Measurements from ENCODE around the gene SOD2. TPM values are rescaled to one million over a fixed set of nuclear protein-coding genes. Genes with fewer than 3 reads are reported as not detected.
"Not testable (repeated sequence)": the region's sequence is repeated elsewhere in the genome, so short reads cannot be mapped to it uniquely, and the experiment has no call there.

The SOD2 gene
- total and polyA plus RNA-seq, 11 donors = 263 to 1,000 (median 737) TPM

DNA sequence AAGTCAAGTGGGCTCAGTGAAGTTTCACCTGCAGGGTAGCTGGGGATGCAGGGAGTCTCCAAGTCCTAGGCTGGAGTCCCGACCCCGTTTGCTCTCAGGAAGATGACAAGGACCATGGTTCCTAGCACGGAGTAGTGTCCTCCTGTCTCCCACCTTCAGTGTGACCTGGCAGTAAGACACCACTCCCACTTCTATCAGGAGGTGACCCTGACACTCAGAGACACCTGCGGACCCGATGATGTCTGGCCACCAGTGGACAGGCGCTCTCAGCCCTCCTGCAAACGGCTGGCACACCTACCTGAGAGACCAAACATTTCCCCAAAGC, 1.1 kb downstream of the SOD2 start:
- TF ChIP-seq CTCF (IDR thresholded peaks at IDR 0.05) = no peak
- TF ChIP-seq POLR2A (IDR thresholded peaks at IDR 0.05) = no peak
- Histone ChIP-seq H3K27me3 (no peaks in the 10 kb centered on the region), H3K9me3 (no peaks in the 10 kb centered on the region), H3K36me3 (peaks cover 0 to 47% (median 29%) of the 10 kb centered on the region in 9 donors), H3K4me3 (peak overlapping the region; percentile 68 to 100 (median 92)), H3K27ac (peak overlapping the region; percentile 91 to 100 (median 98)), H3K4me1 (peaks cover 0 to 63% (median 40%) of the 10 kb centered on the region in 12 donors)
- no peak for DNase-seq
- ATAC-seq = no peak
- intact Hi-C loops (cut with DNase I) = loop anchor here (1.0 to 10.0 kb wide), 13 partner anchors 35 to 253 kb away; partner anchors contain the start of genes TCP1 (in 7 of the 10), WTAP (in 4 of the 10), ACAT2 (in 3 of the 10) and MRPL18 (in 2 of the 10)
- 24 to 28% (median 26%) methylated on average over 7 of the region's 7 CpGs for WGBS, 4 donors

DNA sequence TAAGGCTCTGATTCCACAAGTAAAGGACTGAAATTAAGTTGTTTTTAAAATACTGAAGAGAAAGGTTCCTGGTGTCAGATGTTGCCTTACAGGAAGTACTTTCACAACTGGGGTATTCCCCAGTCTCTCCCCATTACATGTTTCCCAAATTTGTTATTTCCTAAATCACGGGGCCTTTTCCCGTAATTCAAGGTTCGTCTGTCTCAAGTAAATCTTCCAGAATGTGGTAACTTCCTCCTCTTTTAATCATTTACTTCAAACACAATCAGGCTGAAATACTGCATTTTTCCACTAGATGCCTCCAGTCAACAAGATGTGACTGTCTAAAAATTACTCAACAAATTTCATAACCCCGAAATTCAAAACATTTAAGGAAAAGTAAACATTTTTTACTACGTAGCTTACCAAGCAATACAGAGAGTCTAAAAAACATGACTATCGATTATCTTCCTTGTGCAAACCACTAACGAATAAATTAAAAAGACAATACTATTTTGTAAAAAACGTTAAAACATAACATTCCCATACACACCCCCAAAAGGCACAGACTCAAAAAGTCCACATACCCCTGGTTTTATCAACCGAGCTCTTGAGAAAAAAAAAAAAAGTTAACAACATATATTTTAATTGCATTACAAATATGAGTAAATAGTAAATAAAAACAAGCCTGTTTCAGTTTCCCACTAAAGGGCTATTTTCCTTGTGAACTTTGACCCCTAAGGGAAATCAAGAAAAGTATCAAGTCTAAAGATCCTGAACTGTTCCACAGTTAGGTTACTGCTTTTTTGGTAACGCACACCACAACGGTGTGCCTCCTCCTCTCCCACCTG, 1.7 kb downstream of the SOD2 start:
- Histone ChIP-seq H3K27ac (peak overlapping the region in 11 of 12 donors; percentile 14 to 100 (median 97)), H3K9me3 (no peaks in the 10 kb centered on the region), H3K4me1 (peaks cover 0 to 68% (median 40%) of the 10 kb centered on the region in 12 donors), H3K27me3 (no peaks in the 10 kb centered on the region), H3K36me3 (peaks cover 0 to 53% (median 35%) of the 10 kb centered on the region in 9 donors), H3K4me3 (peak overlapping the region; percentile 68 to 100 (median 92))
- TF ChIP-seq POLR2A (IDR thresholded peaks at IDR 0.05) (no peak), CTCF (IDR thresholded peaks at IDR 0.05) (peak; percentile 57 to 86 (median 76))
- intact Hi-C loops (cut with DNase I) = loop anchor here in 6 of 10 donors (5.0 to 10.0 kb wide), 7 partner anchors 36 to 253 kb away; partner anchors contain the start of genes TCP1 (in 3 of the 6), ACAT2 (in 2 of the 6) and WTAP (in 1 of the 6)
- ATAC-seq (no peak), DNase-seq (peak in 1 of 5 donors; percentile 26)
- WGBS, 4 donors = 3 to 13% (median 7%) methylated on average over 11 of the region's 11 CpGs

DNA sequence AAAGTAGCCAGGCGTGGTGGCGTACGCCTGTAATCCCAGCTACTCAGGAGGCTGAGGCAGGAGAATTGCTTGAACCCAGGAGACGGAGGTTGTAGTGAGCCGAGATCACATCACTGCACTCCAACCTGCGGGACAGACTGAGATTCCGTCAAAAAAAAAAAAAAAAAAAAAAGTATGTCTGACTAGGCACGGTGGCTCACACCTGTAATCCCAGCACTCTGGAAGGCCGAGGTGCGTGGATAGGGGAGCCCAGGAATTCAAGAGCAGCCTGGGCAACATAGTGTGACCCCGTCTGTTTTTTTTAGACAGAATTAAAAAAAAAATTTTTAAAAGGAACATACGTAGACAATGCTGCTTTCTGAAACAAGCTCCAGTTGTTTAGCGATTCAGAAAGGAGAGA, 2.9 kb downstream of the SOD2 start:
- ATAC-seq, H3K27me3 ChIP-seq, DNase-seq, H3K9me3 ChIP-seq: not testable (repeated sequence)
- 77 to 82% (median 81%) methylated on average over 13 of the region's 13 CpGs for WGBS, 4 donors
- H3K4me1 ChIP-seq = peaks cover 0 to 73% (median 39%) of the 10 kb centered on the region in 12 donors
- intact Hi-C loops (cut with DNase I) = loop anchor here in 6 of 10 donors (5.0 to 10.0 kb wide), 7 partner anchors 37 to 255 kb away; partner anchors contain the start of genes TCP1 (in 3 of the 6), ACAT2 (in 2 of the 6) and WTAP (in 1 of the 6)
- peak overlapping the region in 1 of 12 donors; percentile 94 for H3K27ac ChIP-seq
- H3K36me3 ChIP-seq = peaks cover 0 to 64% (median 45%) of the 10 kb centered on the region in 9 donors
- H3K4me3 ChIP-seq = peak overlapping the region in 2 of 12 donors; percentile 96 to 98

DNA sequence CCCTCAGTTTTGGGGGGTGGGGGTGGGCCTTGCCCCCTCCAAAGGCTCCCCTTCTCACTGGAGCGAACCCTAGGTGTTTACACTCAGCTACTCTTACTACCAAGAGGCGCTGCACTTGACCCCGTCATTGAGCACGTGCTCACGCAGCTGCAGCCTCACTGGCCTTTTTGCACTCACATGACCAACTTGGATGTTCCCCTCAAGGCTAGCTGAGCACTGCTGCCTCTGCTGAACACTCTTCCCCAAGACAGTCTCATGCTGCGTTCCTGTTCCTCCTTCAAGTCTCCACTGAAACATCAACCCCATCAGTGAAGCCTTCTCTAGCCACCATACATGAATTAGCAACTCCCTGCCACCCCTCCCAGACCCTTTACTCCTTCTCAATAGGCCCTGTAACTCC, 4.0 kb downstream of the SOD2 start:
- Histone ChIP-seq H3K4me1 (peaks cover 0 to 66% (median 28%) of the 10 kb centered on the region in 12 donors), H3K4me3 (peak overlapping the region in 2 of 12 donors; percentile 96 to 98), H3K9me3 (no peaks in the 10 kb centered on the region), H3K36me3 (peaks cover 0 to 74% (median 55%) of the 10 kb centered on the region in 9 donors), H3K27ac (peak overlapping the region in 1 of 12 donors; percentile 50), H3K27me3 (no peaks in the 10 kb centered on the region)
- 67 to 81% (median 68%) methylated on average over 4 to 6 of the region's 6 CpGs for WGBS, 4 donors
- intact Hi-C loops (cut with DNase I) = no loop called here
- TF ChIP-seq POLR2A (IDR thresholded peaks at IDR 0.05) (no peak), CTCF (IDR thresholded peaks at IDR 0.05) (no peak)
- DNase-seq (no peak), ATAC-seq (no peak)

Data from heart left ventricle (tissue), 16 donors.